ENCODE results near the gene PHF10.

PHF10 gene

GRCh38 chr6:169719117-169719516 lies 5.2 kb downstream of the PHF10 start:
- DNase-seq (ENCODE audit: low read depth) = no peak
- TF ChIP-seq POLR2A (IDR thresholded peaks at IDR 0.05; ENCODE audit: extremely low read depth, insufficient read length) = no peak
- TF ChIP-seq, protein P1, sequence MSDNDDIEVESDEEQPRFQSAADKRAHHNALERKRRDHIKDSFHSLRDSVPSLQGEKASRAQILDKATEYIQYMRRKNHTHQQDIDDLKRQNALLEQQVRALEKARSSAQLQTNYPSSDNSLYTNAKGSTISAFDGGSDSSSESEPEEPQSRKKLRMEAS (IDR thresholded peaks at IDR 0.05; ENCODE audit: low read depth, low read length) = no peak
- H3K4me3 ChIP-seq (ENCODE audit: low read depth, low read length) = no peak overlapping the region

- TF ChIP-seq POLR2A (IDR thresholded peaks at IDR 0.05; ENCODE audit: extremely low read depth, insufficient read length) (no peak), CTCF (IDR thresholded peaks at IDR 0.05; ENCODE audit: low read depth, low read length) (no peak), MYC (IDR thresholded peaks at IDR 0.05; ENCODE audit: low read depth, low read length) (no peak)
- H3K4me3 ChIP-seq (ENCODE audit: low read depth, low read length) = no peak overlapping the region
- no peak for DNase-seq (ENCODE audit: low read depth)
Observed at GRCh38 chr6:169714595-169714994, 9.7 kb downstream of the PHF10 start.

DNA sequence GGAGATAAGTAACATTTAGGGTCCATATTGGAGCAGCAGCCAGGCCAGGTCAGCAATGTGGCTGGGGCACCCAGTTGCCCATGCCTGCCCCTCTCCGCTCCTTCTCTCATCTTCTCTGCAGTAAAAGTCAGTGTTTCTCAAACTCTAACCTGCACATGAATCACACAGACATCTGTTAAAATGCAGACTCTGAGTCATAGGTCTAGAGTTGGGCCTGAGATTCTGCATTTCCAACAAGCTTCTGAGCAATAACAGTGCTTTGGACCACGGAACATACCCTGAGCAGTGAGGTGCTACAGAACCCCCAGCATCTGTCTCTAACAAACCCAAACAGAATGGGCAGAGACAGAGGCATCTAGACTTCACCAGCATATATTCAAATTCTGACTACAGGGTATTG lies 10.1 kb downstream of the PHF10 start:
- no peak for DNase-seq (ENCODE audit: low read depth)
- TF ChIP-seq MYC (IDR thresholded peaks at IDR 0.05; ENCODE audit: low read depth, low read length) = no peak
- TF ChIP-seq, protein P1 (IDR thresholded peaks at IDR 0.05; ENCODE audit: low read depth, low read length) = no peak
- TF ChIP-seq CTCF (IDR thresholded peaks at IDR 0.05; ENCODE audit: low read depth, low read length) = no peak
- TF ChIP-seq POLR2A (IDR thresholded peaks at IDR 0.05; ENCODE audit: extremely low read depth, insufficient read length) = no peak
- H3K4me3 ChIP-seq (ENCODE audit: low read depth, low read length) = no peak overlapping the region

GRCh38 chr6:169710009-169710408 lies 14.3 kb downstream of the PHF10 start:
- H3K4me3 ChIP-seq (ENCODE audit: low read depth, low read length) = no peak overlapping the region
- no peak for TF ChIP-seq MYC (IDR thresholded peaks at IDR 0.05; ENCODE audit: low read depth, low read length)
- TF ChIP-seq CTCF (IDR thresholded peaks at IDR 0.05; ENCODE audit: low read depth, low read length) = no peak
- no peak for TF ChIP-seq POLR2A (IDR thresholded peaks at IDR 0.05; ENCODE audit: extremely low read depth, insufficient read length)
- TF ChIP-seq, protein P1 (IDR thresholded peaks at IDR 0.05; ENCODE audit: low read depth, low read length) = no peak
- DNase-seq (ENCODE audit: low read depth) = no peak

GRCh38 chr6:169709293-169709692 lies 15.0 kb downstream of the PHF10 start:
- no peak overlapping the region for H3K4me3 ChIP-seq (ENCODE audit: low read depth, low read length)
- no peak for DNase-seq (ENCODE audit: low read depth)
- TF ChIP-seq, protein P1 (IDR thresholded peaks at IDR 0.05; ENCODE audit: low read depth, low read length) = no peak
- TF ChIP-seq CTCF (IDR thresholded peaks at IDR 0.05; ENCODE audit: low read depth, low read length) (no peak), MYC (IDR thresholded peaks at IDR 0.05; ENCODE audit: low read depth, low read length) (no peak), POLR2A (IDR thresholded peaks at IDR 0.05; ENCODE audit: extremely low read depth, insufficient read length) (no peak)

- TF ChIP-seq MYC (IDR thresholded peaks at IDR 0.05; ENCODE audit: low read depth, low read length) (no peak), CTCF (IDR thresholded peaks at IDR 0.05; ENCODE audit: low read depth, low read length) (no peak), POLR2A (IDR thresholded peaks at IDR 0.05; ENCODE audit: extremely low read depth, insufficient read length) (no peak)
- TF ChIP-seq, protein P1 (IDR thresholded peaks at IDR 0.05; ENCODE audit: low read depth, low read length) = no peak
- no peak overlapping the region for H3K4me3 ChIP-seq (ENCODE audit: low read depth, low read length)
- peak; percentile 22 for DNase-seq (ENCODE audit: low read depth)
Observed at GRCh38 chr6:169707772-169708171, 16.5 kb downstream of the PHF10 start.
